MM.1S (cell line): ENCODE measurements around the gene FBXO44.

Source experiments
- DNase-seq: peaks from one replicate; pipeline ENCODE4 v3.0.0-alpha.2; 2015
- H2AFZ ChIP-seq: fragments of 300-600 bp; sonication (generic); 2 replicates; pipeline ENCODE4 v1.6.0; 2016; ENCODE audit warnings: antibody characterized with exemption, low read length
- H3F3A ChIP-seq: fragments of 300-600 bp; sonication (generic); 2 replicates; pipeline ENCODE4 v1.6.1; 2016; ENCODE audit warnings: mild to moderate bottlenecking, antibody characterized with exemption, low read length, moderate library complexity, mixed read lengths; ENCODE audit not compliant: insufficient read depth
- H3K27ac ChIP-seq: fragments of 300-600 bp; sonication (generic); 2 replicates; pipeline ENCODE4 v1.5.1; 2016; ENCODE audit warnings: mild to moderate bottlenecking, low read length
- H3K27me3 ChIP-seq: fragments of 300-600 bp; sonication (generic); replicated peaks from 2 replicates; pipeline ENCODE4 v1.6.0; 2016; ENCODE audit warnings: low read length; ENCODE audit not compliant: insufficient read depth
- H3K36me3 ChIP-seq: fragments of 300-600 bp; sonication (generic); replicated peaks from 2 replicates; pipeline ENCODE4 v1.6.1; 2016; ENCODE audit warnings: mild to moderate bottlenecking, low read length, mixed read lengths; ENCODE audit not compliant: insufficient read depth
- H3K4me1 ChIP-seq: fragments of 300-600 bp; sonication (generic); 2 replicates; pipeline ENCODE4 v1.6.1; 2016; ENCODE audit warnings: low read length, mixed read lengths
- H3K4me2 ChIP-seq: fragments of 300-600 bp; sonication (generic); 2 replicates; pipeline ENCODE4 v1.6.0; 2016; ENCODE audit warnings: low read depth, low read length
- H3K4me3 ChIP-seq: fragments of 300-600 bp; sonication (generic); 2 replicates; pipeline ENCODE4 v1.5.1; 2016; ENCODE audit warnings: low read length, mixed read lengths
- H3K79me2 ChIP-seq: fragments of 300-600 bp; sonication (generic); 2 replicates; pipeline ENCODE4 v1.6.1; 2016; ENCODE audit warnings: mixed run types, low read length, mixed read lengths
- H3K9ac ChIP-seq: fragments of 300-600 bp; sonication (generic); 2 replicates; pipeline ENCODE4 v1.6.1; 2016; ENCODE audit warnings: low read length, mixed read lengths
- H3K9me2 ChIP-seq: fragments of 300-600 bp; sonication (generic); replicated peaks from 2 replicates; pipeline ENCODE4 v1.6.1; 2016; ENCODE audit warnings: mild to moderate bottlenecking, low read length, mixed read lengths; ENCODE audit not compliant: insufficient read depth
- H3K9me3 ChIP-seq: fragments of 300-600 bp; sonication (generic); replicated peaks from 2 replicates; pipeline ENCODE4 v1.6.1; 2016; ENCODE audit warnings: mild to moderate bottlenecking, low read length, mixed read lengths; ENCODE audit not compliant: insufficient read depth
- H4K20me1 ChIP-seq: fragments of 300-600 bp; sonication (generic); 2 replicates; pipeline ENCODE4 v1.6.1; 2016; ENCODE audit warnings: mild to moderate bottlenecking, low read length, moderate library complexity, mixed read lengths; ENCODE audit not compliant: insufficient read depth
- CTCF ChIP-seq: fragments of 300-600 bp; sonication (generic); IDR thresholded peaks from 2 replicates; pipeline ENCODE4 v1.5.1; 2016; ENCODE audit warnings: antibody characterized with exemption, low read length, mixed read lengths
- EZH2 ChIP-seq: fragments of 300-600 bp; sonication (generic); optimal IDR thresholded peaks from 2 replicates; pipeline ENCODE3; 2017; ENCODE audit warnings: low read depth, mild to moderate bottlenecking, antibody characterized with exemption, low read length, mixed read lengths
- EZH2phosphoT487 ChIP-seq: fragments of 300-600 bp; sonication (generic); IDR thresholded peaks from 2 replicates; pipeline ENCODE4 v1.6.1; 2018; ENCODE audit warnings: antibody characterized with exemption, low read length

The FBXO44 gene

GRCh38 chr1:11646317-11646716 is 8.4 kb upstream of the FBXO44 start:
- DNase-seq, result no peak
- Histone ChIP-seq H3K9me3 (no peaks in the 10 kb centered on the region), H2AFZ (no peak overlapping the region), H3F3A (no peaks in the 10 kb centered on the region; the same call in 1 of the 2 replicates), H3K9ac (no peak overlapping the region), H3K4me3 (no peak overlapping the region), H3K36me3 (no peaks in the 10 kb centered on the region), H3K27ac (no peak overlapping the region), H3K4me1 (peaks cover 14% of the 10 kb centered on the region), H3K9me2 (no peaks in the 10 kb centered on the region), H4K20me1 (no peaks in the 10 kb centered on the region), H3K79me2 (no peaks in the 10 kb centered on the region), H3K4me2 (no peak overlapping the region), H3K27me3 (peaks cover 16% of the 10 kb centered on the region)
- TF ChIP-seq EZH2 (no peak), CTCF (no peak), EZH2phosphoT487 (no peak)

GRCh38 chr1:11647333-11647732 is 7.3 kb upstream of the FBXO44 start:
- H3K9ac ChIP-seq, result no peak overlapping the region
- no peaks in the 10 kb centered on the region for H3K36me3 ChIP-seq
- H3F3A ChIP-seq, result no peaks in the 10 kb centered on the region; the same call in 1 of the 2 replicates
- H3K4me3 ChIP-seq, result no peak overlapping the region
- peaks cover 15% of the 10 kb centered on the region for H3K4me1 ChIP-seq
- no peaks in the 10 kb centered on the region for H3K79me2 ChIP-seq
- H2AFZ ChIP-seq, result no peak overlapping the region
- TF ChIP-seq EZH2 (no peak), CTCF (no peak), EZH2phosphoT487 (no peak)
- peaks cover 11% of the 10 kb centered on the region for H3K27me3 ChIP-seq
- H4K20me1 ChIP-seq, result no peaks in the 10 kb centered on the region
- no peak overlapping the region for H3K4me2 ChIP-seq
- DNase-seq, result no peak
- H3K9me3 ChIP-seq, result no peaks in the 10 kb centered on the region
- H3K27ac ChIP-seq, result no peak overlapping the region
- no peaks in the 10 kb centered on the region for H3K9me2 ChIP-seq

GRCh38 chr1:11648039-11648438 is 6.6 kb upstream of the FBXO44 start:
- Histone ChIP-seq H4K20me1 (no peaks in the 10 kb centered on the region), H3K27ac (no peak overlapping the region), H3K27me3 (peaks cover 8% of the 10 kb centered on the region), H3K4me3 (no peak overlapping the region), H3K4me1 (peaks cover 15% of the 10 kb centered on the region), H3K9ac (no peak overlapping the region), H3K79me2 (no peaks in the 10 kb centered on the region), H3K9me3 (no peaks in the 10 kb centered on the region), H3K4me2 (no peak overlapping the region), H2AFZ (no peak overlapping the region), H3F3A (no peaks in the 10 kb centered on the region; the same call in 1 of the 2 replicates), H3K36me3 (no peaks in the 10 kb centered on the region), H3K9me2 (no peaks in the 10 kb centered on the region)
- DNase-seq, result no peak
- no peak for TF ChIP-seq CTCF
- no peak for TF ChIP-seq EZH2
- TF ChIP-seq EZH2phosphoT487, result no peak
